ENCODE measurements around the gene KAT6B.

DNA sequence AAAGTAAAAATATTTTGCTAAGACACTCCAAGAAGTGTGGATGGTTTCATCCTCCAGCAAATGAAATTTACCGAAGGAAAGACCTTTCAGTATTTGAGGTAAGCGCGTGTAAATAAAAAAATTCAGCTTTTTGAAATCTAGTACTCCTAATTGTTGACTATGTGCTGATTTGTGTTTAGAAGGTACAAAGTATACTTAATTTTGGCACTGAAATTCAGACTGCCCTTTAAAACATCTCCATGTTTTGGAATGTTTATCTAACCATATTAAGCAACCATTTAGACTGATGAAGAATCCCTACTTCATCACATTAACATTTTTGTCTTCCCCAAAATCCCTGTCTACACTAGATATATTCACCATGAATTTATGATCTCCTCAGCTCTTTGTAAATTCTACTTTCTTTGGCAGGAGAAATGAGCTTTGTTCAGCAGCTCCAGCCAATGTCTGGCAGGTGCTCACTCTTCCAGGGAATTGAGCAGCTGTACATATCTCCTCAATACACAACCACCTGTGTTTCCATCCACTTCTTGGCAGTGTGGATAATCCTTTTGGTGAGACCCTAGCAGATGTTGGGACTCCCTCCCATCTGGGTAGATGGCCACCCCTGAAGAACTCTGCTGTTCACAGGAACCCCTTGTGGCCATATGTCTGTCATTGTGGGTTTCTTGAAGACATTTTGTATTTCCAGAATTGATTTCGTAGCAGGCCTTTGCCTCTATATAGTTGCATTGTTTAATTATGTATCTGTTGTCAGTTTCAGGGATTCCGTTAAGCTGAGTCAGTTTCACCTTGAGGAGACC lies 155.6 kb downstream of the KAT6B start:
- TF ChIP-seq, protein P1, sequence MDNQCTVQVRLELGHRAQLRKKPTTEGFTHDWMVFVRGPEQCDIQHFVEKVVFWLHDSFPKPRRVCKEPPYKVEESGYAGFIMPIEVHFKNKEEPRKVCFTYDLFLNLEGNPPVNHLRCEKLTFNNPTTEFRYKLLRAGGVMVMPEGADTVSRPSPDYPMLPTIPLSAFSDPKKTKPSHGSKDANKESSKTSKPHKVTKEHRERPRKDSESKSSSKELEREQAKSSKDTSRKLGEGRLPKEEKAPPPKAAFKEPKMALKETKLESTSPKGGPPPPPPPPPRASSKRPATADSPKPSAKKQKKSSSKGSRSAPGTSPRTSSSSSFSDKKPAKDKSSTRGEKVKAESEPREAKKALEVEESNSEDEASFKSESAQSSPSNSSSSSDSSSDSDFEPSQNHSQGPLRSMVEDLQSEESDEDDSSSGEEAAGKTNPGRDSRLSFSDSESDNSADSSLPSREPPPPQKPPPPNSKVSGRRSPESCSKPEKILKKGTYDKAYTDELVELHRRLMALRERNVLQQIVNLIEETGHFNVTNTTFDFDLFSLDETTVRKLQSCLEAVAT (IDR thresholded peaks at IDR 0.05): no peak
- TF ChIP-seq, protein P2, sequence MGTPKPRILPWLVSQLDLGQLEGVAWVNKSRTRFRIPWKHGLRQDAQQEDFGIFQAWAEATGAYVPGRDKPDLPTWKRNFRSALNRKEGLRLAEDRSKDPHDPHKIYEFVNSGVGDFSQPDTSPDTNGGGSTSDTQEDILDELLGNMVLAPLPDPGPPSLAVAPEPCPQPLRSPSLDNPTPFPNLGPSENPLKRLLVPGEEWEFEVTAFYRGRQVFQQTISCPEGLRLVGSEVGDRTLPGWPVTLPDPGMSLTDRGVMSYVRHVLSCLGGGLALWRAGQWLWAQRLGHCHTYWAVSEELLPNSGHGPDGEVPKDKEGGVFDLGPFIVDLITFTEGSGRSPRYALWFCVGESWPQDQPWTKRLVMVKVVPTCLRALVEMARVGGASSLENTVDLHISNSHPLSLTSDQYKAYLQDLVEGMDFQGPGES (IDR thresholded peaks at IDR 0.05): no peak
- TF ChIP-seq CBX3 (IDR thresholded peaks at IDR 0.05; ENCODE audit: borderline replicate concordance, low read depth): no peak
- TF ChIP-seq, protein P3, sequence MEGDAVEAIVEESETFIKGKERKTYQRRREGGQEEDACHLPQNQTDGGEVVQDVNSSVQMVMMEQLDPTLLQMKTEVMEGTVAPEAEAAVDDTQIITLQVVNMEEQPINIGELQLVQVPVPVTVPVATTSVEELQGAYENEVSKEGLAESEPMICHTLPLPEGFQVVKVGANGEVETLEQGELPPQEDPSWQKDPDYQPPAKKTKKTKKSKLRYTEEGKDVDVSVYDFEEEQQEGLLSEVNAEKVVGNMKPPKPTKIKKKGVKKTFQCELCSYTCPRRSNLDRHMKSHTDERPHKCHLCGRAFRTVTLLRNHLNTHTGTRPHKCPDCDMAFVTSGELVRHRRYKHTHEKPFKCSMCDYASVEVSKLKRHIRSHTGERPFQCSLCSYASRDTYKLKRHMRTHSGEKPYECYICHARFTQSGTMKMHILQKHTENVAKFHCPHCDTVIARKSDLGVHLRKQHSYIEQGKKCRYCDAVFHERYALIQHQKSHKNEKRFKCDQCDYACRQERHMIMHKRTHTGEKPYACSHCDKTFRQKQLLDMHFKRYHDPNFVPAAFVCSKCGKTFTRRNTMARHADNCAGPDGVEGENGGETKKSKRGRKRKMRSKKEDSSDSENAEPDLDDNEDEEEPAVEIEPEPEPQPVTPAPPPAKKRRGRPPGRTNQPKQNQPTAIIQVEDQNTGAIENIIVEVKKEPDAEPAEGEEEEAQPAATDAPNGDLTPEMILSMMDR (IDR thresholded peaks at IDR 0.05 in 2 of 3, conservative IDR thresholded peaks at IDR 0.05 in 1 of 3; ENCODE audit: control insufficient read depth in 2 of 3, extremely low read depth in 1 of 3, insufficient read depth in 1 of 3, low read depth in 3 of 3, low read length in 3 of 3): peak; percentile 3 to 28 (median 7); a peak in 1 of 6 replicates
- TF ChIP-seq, protein P4, sequence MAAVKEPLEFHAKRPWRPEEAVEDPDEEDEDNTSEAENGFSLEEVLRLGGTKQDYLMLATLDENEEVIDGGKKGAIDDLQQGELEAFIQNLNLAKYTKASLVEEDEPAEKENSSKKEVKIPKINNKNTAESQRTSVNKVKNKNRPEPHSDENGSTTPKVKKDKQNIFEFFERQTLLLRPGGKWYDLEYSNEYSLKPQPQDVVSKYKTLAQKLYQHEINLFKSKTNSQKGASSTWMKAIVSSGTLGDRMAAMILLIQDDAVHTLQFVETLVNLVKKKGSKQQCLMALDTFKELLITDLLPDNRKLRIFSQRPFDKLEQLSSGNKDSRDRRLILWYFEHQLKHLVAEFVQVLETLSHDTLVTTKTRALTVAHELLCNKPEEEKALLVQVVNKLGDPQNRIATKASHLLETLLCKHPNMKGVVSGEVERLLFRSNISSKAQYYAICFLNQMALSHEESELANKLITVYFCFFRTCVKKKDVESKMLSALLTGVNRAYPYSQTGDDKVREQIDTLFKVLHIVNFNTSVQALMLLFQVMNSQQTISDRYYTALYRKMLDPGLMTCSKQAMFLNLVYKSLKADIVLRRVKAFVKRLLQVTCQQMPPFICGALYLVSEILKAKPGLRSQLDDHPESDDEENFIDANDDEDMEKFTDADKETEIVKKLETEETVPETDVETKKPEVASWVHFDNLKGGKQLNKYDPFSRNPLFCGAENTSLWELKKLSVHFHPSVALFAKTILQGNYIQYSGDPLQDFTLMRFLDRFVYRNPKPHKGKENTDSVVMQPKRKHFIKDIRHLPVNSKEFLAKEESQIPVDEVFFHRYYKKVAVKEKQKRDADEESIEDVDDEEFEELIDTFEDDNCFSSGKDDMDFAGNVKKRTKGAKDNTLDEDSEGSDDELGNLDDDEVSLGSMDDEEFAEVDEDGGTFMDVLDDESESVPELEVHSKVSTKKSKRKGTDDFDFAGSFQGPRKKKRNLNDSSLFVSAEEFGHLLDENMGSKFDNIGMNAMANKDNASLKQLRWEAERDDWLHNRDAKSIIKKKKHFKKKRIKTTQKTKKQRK (IDR thresholded peaks at IDR 0.05; ENCODE audit: low read depth, low read length): no peak
- TF ChIP-seq POLR2AphosphoS5 (IDR thresholded peaks at IDR 0.05; ENCODE audit: low read length): no peak
- no peak for TF ChIP-seq RELA (IDR thresholded peaks at IDR 0.05; ENCODE audit: borderline replicate concordance, partially characterized antibody)
